ENCODE data around the gene MAST4.

- TF ChIP-seq CTCF (IDR thresholded peaks at IDR 0.05; ENCODE audit: insufficient read depth, low read depth, low read length) (no peak), EZH2 (IDR thresholded peaks at IDR 0.05; ENCODE audit: insufficient read depth, low read length) (no peak)
Measured at GRCh38 chr5:67063055-67063454, 466.9 kb downstream of the MAST4 start.
